OCI-LY7 (cell line): ENCODE data around the gene KIAA1958. TPM values are rescaled to one million over a fixed set of nuclear protein-coding genes. Genes with fewer than 3 reads are reported as not detected.

ENCODE experiments used
- BruUV-seq: library from RNA; stranded (reverse); fragments of 400-500 nt; replicated peaks from 2 replicates; lab custom pipeline; 2021; lab: Mats Ljungman, UMichigan
- CTCF ChIA-PET: fragments of 300-600 bp; sonication (Branson Sonifier 250); formaldehyde crosslinking; loops from one replicate; lab custom pipeline; 2022; ENCODE audit warnings: antibody characterized with exemption; ENCODE audit not compliant: unreplicated experiment; lab: Charles Lee
- POLR2A ChIA-PET: fragments of 300-600 bp; sonication (Branson Sonifier 250); formaldehyde crosslinking; loops from one replicate; lab custom pipeline; 2022; ENCODE audit warnings: antibody characterized with exemption; lab: Charles Lee
- DNase-seq: peaks from one replicate; pipeline ENCODE4 v3.0.0-alpha.2; 2015; ENCODE audit warnings: low spot score
- H2AFZ ChIP-seq: fragments of 200-600 bp; sonication (generic), shearing (Covaris generic); 2 replicates; pipeline ENCODE4 v1.6.1; 2014; ENCODE audit warnings: mild to moderate bottlenecking, antibody characterized with exemption, low read length, moderate library complexity
- H3K27ac ChIP-seq: fragments of 200-600 bp; sonication (generic); 2 replicates; pipeline ENCODE4 v1.5.1; 2014; ENCODE audit warnings: mixed run types, low read depth, mild to moderate bottlenecking, moderate library complexity, low read length, inconsistent platforms; ENCODE audit not compliant: poor library complexity, severe bottlenecking
- H3K36me3 ChIP-seq: fragments of 200-600 bp; sonication (generic); 2 replicates; pipeline ENCODE4 v1.6.1; 2014; ENCODE audit warnings: mild to moderate bottlenecking, antibody characterized with exemption, low read length, moderate library complexity, mixed read lengths; ENCODE audit not compliant: insufficient read depth
- H3K4me1 ChIP-seq: fragments of 200-600 bp; sonication (generic); 2 replicates; pipeline ENCODE4 v1.5.1; 2014; ENCODE audit warnings: mild to moderate bottlenecking, low read length; ENCODE audit not compliant: insufficient read depth, poor library complexity, severe bottlenecking
- H3K4me2 ChIP-seq: fragments of 200-600 bp; sonication (generic); 2 replicates; pipeline ENCODE4 v1.6.1; 2014; ENCODE audit warnings: mild to moderate bottlenecking, low read length
- H3K4me3 ChIP-seq: fragments of 200-600 bp; sonication (generic); 2 replicates; pipeline ENCODE4 v1.5.1; 2014; ENCODE audit warnings: mild to moderate bottlenecking, low read depth, low read length; ENCODE audit not compliant: poor library complexity, severe bottlenecking
- H3K79me2 ChIP-seq: fragments of 200-600 bp; sonication (generic); 2 replicates; pipeline ENCODE4 v1.6.1; 2016; ENCODE audit warnings: low read depth, mild to moderate bottlenecking, low read length, moderate library complexity, mixed read lengths; ENCODE audit not compliant: insufficient read depth
- H3K9me2 ChIP-seq: fragments of 200-600 bp; sonication (generic); 2 replicates; pipeline ENCODE4 v1.6.1; 2016; ENCODE audit warnings: mild to moderate bottlenecking, low read length, mixed read lengths; ENCODE audit not compliant: insufficient read depth
- H3K9me3 ChIP-seq: fragments of 200-600 bp; sonication (generic); 2 replicates; pipeline ENCODE4 v1.6.1; 2014; ENCODE audit warnings: mild to moderate bottlenecking, mixed run types, low read length, mixed read lengths
- H4K20me1 ChIP-seq: fragments of 200-600 bp; sonication (generic); 2 replicates; pipeline ENCODE4 v1.6.1; 2014; ENCODE audit warnings: mild to moderate bottlenecking, antibody characterized with exemption, low read length, moderate library complexity, mixed read lengths; ENCODE audit not compliant: insufficient read depth
- EZH2phosphoT487 ChIP-seq: fragments of 200-600 bp; sonication (generic); IDR thresholded peaks from 2 replicates; pipeline ENCODE4 v1.6.1; 2018; ENCODE audit warnings: low read depth, borderline replicate concordance, mild to moderate bottlenecking, mixed run types, antibody characterized with exemption, low read length, moderate library complexity, mixed read lengths
- intact Hi-C: fragments of 100-400 bp; cut with micrococcal nuclease; formaldehyde crosslinking; loops from one replicate; pipeline ENCODE4 v1.10.0; 2022; ENCODE audit not compliant: unreplicated experiment
- total RNA-seq, 2 experiments: library from RNA; depleted of rRNA in 1 of 2; stranded (reverse); fragments of >200 nt in 1 of 2; shearing (Covaris generic) in 1 of 2; gene quantifications; 2 replicates each; pipeline ENCODE4 v1.2.3, GENCODE V29; 2014 to 2022
- TF ChIP-seq, protein P1 (sequence below): fragments of 200-600 bp; sonication (generic); conservative IDR thresholded peaks from 2 replicates; pipeline ENCODE4 v1.5.1; 2014; ENCODE audit warnings: mild to moderate bottlenecking, antibody characterized with exemption, low read length, moderate library complexity, mixed read lengths

The KIAA1958 gene
- total RNA-seq, 2 experiments from 2014 or later = 15.4 to 19.8 TPM

DNA sequence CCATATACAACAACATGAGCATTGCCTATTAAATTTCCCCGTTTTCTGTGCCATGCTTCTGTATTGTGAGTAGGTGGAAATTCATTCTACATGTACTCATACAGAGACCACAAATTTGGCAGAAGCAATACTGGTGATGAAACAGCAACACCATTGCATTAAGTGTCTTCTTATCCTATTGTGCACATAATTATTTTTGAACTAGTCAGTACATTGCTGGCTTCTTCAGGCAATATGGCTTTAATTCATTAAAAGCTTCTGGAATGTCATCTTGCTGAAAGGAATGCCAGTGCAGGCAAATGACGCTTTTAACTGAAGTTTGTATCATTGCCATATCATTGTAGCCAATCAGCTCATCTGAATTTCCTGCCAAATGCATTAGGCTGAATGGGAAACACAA is 82.6 kb downstream of the KIAA1958 start:
- H3K79me2 ChIP-seq = no peaks in the 10 kb centered on the region
- H3K9me2 ChIP-seq = no peaks in the 10 kb centered on the region
- H2AFZ ChIP-seq = no peak overlapping the region
- peaks cover 1% of the 10 kb centered on the region for H3K4me1 ChIP-seq
- H3K27ac ChIP-seq = no peak overlapping the region
- ChIA-PET CTCF (no interaction called here), POLR2A (interaction anchor here (0.7 to 1.5 kb wide), 4 partner anchors 13 to 99 kb away, joined by 3 read pairs; no protein-coding TSS in a partner anchor)
- H4K20me1 ChIP-seq = peaks cover 14% of the 10 kb centered on the region; the same call in 1 of the 2 replicates
- H3K9me3 ChIP-seq = no peaks in the 10 kb centered on the region
- H3K36me3 ChIP-seq = no peaks in the 10 kb centered on the region
- no peak overlapping the region for H3K4me3 ChIP-seq
- no TSS peak for BruUV-seq
- intact Hi-C loops = no loop called here
- no peak for DNase-seq
- TF ChIP-seq, protein P1, sequence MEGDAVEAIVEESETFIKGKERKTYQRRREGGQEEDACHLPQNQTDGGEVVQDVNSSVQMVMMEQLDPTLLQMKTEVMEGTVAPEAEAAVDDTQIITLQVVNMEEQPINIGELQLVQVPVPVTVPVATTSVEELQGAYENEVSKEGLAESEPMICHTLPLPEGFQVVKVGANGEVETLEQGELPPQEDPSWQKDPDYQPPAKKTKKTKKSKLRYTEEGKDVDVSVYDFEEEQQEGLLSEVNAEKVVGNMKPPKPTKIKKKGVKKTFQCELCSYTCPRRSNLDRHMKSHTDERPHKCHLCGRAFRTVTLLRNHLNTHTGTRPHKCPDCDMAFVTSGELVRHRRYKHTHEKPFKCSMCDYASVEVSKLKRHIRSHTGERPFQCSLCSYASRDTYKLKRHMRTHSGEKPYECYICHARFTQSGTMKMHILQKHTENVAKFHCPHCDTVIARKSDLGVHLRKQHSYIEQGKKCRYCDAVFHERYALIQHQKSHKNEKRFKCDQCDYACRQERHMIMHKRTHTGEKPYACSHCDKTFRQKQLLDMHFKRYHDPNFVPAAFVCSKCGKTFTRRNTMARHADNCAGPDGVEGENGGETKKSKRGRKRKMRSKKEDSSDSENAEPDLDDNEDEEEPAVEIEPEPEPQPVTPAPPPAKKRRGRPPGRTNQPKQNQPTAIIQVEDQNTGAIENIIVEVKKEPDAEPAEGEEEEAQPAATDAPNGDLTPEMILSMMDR = no peak
- TF ChIP-seq EZH2phosphoT487 = no peak
- no peak overlapping the region for H3K4me2 ChIP-seq

DNA sequence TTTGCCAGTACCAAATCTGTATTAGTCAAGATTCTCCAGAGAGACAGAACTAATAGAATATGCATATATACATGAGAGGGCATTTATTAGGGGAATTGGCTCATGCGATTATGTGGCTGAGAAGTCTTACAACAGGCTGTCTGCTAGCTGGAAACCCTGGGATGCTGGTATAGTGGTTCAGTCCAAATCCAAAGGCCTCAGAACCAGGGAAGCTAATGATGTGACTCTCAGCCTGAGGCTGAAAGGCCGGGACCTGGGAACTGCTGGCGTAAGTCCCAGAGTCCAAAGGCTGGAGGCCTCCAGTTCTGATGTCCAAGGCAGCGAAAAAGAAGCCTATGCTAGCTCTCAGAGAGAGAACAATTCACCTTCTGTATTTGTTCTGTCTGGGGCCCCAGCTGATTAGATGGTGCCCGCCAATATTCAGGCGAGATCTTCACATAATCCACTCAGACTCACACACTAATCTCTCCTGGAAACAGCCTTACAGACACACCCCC is 84.1 kb downstream of the KIAA1958 start:
- H3K4me2 ChIP-seq = no peak overlapping the region
- no peak for TF ChIP-seq EZH2phosphoT487
- TF ChIP-seq, protein P1 = no peak
- no peak overlapping the region for H3K27ac ChIP-seq
- no peaks in the 10 kb centered on the region for H3K9me2 ChIP-seq
- no peaks in the 10 kb centered on the region for H3K79me2 ChIP-seq
- 0 out of 2 replicates have a peak, but pooled peaks cover 8% of the 10 kb centered on the region for H4K20me1 ChIP-seq
- H3K36me3 ChIP-seq = 0 out of 2 replicates have a peak, but pooled peaks cover 11% of the 10 kb centered on the region
- no peaks in the 10 kb centered on the region for H3K4me1 ChIP-seq
- no peak overlapping the region for H2AFZ ChIP-seq
- H3K4me3 ChIP-seq = no peak overlapping the region
- intact Hi-C loops = loop anchor here (10.0 kb wide), 1 partner anchor 224 kb away; no protein-coding TSS in a partner anchor
- BruUV-seq = no TSS peak
- no peak for DNase-seq
- POLR2A ChIA-PET = no interaction called here
- H3K9me3 ChIP-seq = no peaks in the 10 kb centered on the region
- CTCF ChIA-PET = no interaction called here
